Left renal cortex interstitium (tissue), 4 donors: ENCODE measurements around the gene NBAS. TPM values are rescaled to one million over a fixed set of nuclear protein-coding genes. Genes with fewer than 3 reads are reported as not detected.
"Not testable (repeated sequence)": the region's sequence is repeated elsewhere in the genome, so short reads cannot be mapped to it uniquely, and the experiment has no call there.

ENCODE experiments used
- DNase-seq, 4 donors: peaks; one replicate each; pipeline ENCODE4 v3.0.0-alpha.2; 2013; ENCODE audit warnings: low read depth in 4 of 4, low spot score in 2 of 4, missing footprints in 1 of 4
- polyA plus RNA-seq, 4 donors: library from polyadenylated mRNA; unstranded; fragments of 120-200 nt; gene quantifications; one replicate each; pipeline ENCODE4 v1.2.1, GENCODE V29; 2013; ENCODE audit not compliant: insufficient read length in 4 of 4

Gene NBAS
- polyA plus RNA-seq, 4 donors = 59.5 to 62.8 (median 61.5) TPM

GRCh38 chr2:15281681-15282080 is 279.5 kb downstream of the NBAS start:
- DNase-seq = no peak

- DNase-seq = no peak
Observed at GRCh38 chr2:15279201-15279876, 281.8 kb downstream of the NBAS start.

- no peak for DNase-seq
Observed at GRCh38 chr2:15278296-15278695, 282.8 kb downstream of the NBAS start.

- no peak for DNase-seq
Observed at GRCh38 chr2:15275346-15275745, 285.8 kb downstream of the NBAS start.

GRCh38 chr2:15273452-15273851 is 287.7 kb downstream of the NBAS start:
- no peak for DNase-seq

GRCh38 chr2:15272942-15273341 is 288.2 kb downstream of the NBAS start:
- DNase-seq = no peak

- no peak for DNase-seq
Observed at GRCh38 chr2:15271941-15272542, 289.1 kb downstream of the NBAS start.

- no peak for DNase-seq
Observed at GRCh38 chr2:15271276-15271675, 289.9 kb downstream of the NBAS start.

- no peak for DNase-seq
Observed at GRCh38 chr2:15269043-15269442, 292.1 kb downstream of the NBAS start.

- no peak for DNase-seq
Observed at GRCh38 chr2:15265889-15266288, 295.2 kb downstream of the NBAS start.

GRCh38 chr2:15263976-15264685 is 297.0 kb downstream of the NBAS start:
- no peak for DNase-seq

GRCh38 chr2:15262792-15263191 is 298.3 kb downstream of the NBAS start:
- DNase-seq = no peak

- DNase-seq = no peak
Observed at GRCh38 chr2:15260835-15261234, 300.3 kb downstream of the NBAS start.

- no peak for DNase-seq
Observed at GRCh38 chr2:15260196-15260595, 300.9 kb downstream of the NBAS start.

- DNase-seq = no peak
Observed at GRCh38 chr2:15259356-15259756, 301.8 kb downstream of the NBAS start.

GRCh38 chr2:15258385-15258784 is 302.7 kb downstream of the NBAS start:
- not testable (repeated sequence) for DNase-seq

GRCh38 chr2:15253835-15254286 is 307.3 kb downstream of the NBAS start:
- DNase-seq = no peak

- no peak for DNase-seq
Observed at GRCh38 chr2:15253247-15253646, 307.9 kb downstream of the NBAS start.

- DNase-seq = no peak
Observed at GRCh38 chr2:15251753-15252152, 309.4 kb downstream of the NBAS start.

- DNase-seq = not testable (repeated sequence)
Observed at GRCh38 chr2:15250946-15251345, 310.2 kb downstream of the NBAS start.

GRCh38 chr2:15246870-15247269 is 314.3 kb downstream of the NBAS start:
- no peak for DNase-seq

GRCh38 chr2:15243762-15244161 is 317.4 kb downstream of the NBAS start:
- DNase-seq = peak in 3 of 4 donors; percentile 38 to 51 (median 41)
